ENCODE measurements around the gene GOLGA6C. TPM values are rescaled to one million over a fixed set of nuclear protein-coding genes. Genes with fewer than 3 reads are reported as not detected.
A peak's percentile ranks its signal among the peaks of the same experiment; 100 is the strongest.
"Not testable (repeated sequence)": the region's sequence is repeated elsewhere in the genome, so short reads cannot be mapped to it uniquely, and the experiment has no call there.

GOLGA6C gene
- not detected for total RNA-seq

DNA sequence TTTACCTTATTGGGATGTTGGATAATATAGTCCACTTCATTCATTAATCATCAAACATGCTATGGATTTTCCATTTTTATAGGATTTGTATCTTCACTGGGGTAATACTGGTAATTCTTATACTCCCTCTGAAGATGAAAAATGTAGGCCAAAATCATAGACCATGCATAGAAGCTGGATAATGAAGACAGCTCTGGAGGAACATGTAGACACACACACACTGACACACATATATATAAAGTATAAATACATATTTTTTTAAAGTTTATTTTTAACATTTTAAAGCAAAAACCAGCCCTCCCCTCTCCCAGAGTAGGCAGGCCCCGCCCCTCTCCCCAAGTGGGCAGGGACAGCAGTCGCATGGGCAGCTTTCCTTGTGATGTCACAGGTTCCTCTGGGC lies at the start of gene GOLGA6C:
Gene GOLGA6C (plus strand): TSS at position 301 of the 400 bp plus-strand sequence. CDS start 265 bp downstream, outside the sequence.
- not testable (repeated sequence) for DNase-seq

DNA sequence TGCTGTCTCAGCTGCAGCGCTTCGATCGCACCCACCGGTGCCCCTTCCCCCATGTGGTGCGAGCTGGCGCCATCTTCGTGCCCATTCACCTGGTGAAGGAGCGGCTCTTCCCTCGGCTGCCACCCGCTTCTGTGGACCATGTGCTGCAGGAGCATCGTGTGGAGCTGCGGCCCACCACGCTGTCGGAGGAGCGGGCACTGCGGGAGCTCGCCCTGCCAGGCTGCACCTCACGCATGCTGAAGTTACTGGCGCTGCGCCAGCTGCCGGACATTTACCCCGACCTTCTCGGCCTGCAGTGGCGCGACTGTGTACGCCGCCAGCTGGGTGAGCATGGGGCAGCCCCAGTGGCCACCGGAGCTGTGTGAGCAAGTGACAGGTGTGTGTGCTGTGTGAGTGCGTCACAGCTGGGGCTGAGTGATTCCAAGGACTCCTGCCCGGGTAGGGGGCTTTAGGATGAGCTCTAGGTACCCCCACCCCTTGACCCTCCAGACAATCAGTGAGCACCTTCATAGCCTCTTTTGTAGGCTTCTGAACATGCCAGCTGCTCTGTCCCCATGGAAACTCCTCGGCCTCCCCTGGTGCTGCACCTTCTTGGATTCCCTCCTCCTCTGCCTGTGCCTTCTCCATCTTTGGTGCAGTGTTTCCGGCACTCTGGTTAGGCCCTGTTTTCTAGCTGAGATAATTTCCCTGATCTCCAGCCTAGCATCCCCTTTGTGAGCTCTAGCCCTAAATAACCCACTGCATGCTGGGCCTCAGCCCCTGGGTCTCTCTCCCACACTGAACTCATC lies 49.4 kb upstream of the GOLGA6C start:
- DNase-seq: no peak

DNA sequence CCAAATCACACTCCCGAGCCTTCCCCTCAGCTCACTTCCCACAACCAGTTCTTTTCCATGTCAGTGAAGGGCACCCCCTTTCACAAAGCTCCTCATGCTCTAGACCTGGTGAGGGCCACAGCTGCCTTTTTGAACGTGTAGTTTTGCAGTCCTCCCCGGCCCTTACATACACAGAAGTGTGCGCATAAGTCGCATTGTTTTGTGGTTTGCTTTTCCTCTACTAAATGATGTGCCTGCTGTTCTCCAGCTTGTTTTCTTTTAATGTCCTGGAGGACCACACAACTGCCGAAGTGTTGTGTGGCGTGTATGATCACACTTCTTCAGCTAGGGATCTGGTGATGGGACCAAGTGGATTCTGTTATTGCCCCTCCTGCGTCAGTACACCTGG lies 48.9 kb upstream of the GOLGA6C start:
- no peak for DNase-seq

- no peak for DNase-seq
Observed at GRCh38 chr15:75210811-75211230, 47.3 kb upstream of the GOLGA6C start.

GRCh38 chr15:75211436-75212199 lies 46.5 kb upstream of the GOLGA6C start:
- DNase-seq: peak; percentile 40

GRCh38 chr15:75212200-75212858 lies 45.8 kb upstream of the GOLGA6C start:
- DNase-seq: no peak

- no peak for DNase-seq
Observed at GRCh38 chr15:75213212-75213767, 44.8 kb upstream of the GOLGA6C start.

GRCh38 chr15:75213768-75214221 lies 44.3 kb upstream of the GOLGA6C start:
- no peak for DNase-seq

GRCh38 chr15:75214293-75215096 lies 43.6 kb upstream of the GOLGA6C start:
- DNase-seq: no peak

GRCh38 chr15:75215107-75216004 lies 42.8 kb upstream of the GOLGA6C start:
- no peak for DNase-seq

GRCh38 chr15:75217012-75217411 lies 41.1 kb upstream of the GOLGA6C start:
- no peak for DNase-seq

DNA sequence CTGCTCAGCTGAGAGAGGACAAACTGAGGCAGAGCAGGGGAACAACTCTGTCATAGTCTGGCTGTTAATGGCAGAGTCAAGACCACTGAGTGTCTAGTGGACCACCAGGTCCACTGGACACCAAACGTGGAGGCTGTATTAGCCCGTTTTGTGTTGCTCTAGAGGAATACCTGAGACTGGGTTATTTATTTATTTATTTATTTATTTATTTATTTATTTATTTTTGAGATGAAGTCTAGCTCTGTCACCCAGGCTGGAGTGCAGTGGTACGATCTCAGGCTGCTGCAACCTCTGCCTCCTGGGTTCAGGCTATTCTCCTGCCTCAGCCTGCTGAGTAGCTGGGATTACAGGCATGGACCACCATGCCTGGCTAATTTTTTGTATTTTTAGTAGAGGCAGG lies 40.6 kb upstream of the GOLGA6C start:
- not testable (repeated sequence) for DNase-seq

- not testable (repeated sequence) for DNase-seq
Observed at GRCh38 chr15:75219507-75219929, 38.6 kb upstream of the GOLGA6C start.

DNA sequence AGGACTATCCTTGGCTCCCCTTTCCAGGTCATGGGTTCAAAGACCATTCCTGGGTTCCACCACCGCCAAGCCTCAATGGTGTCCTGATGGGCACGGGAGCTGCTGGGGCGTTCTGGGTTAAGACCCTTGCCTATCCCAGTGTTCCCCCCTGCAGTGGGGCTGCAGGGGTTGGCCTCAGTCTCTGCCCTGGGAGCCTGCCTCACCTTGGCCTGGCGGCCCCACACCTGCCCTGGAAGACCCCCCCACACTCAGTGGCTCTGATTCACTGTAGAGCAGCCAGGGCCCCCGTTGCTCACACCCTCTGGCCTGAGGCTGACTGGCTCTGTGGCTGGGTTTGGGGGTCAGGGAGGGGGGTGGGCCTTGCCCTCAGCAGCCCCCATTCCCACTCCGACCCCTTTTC lies 34.4 kb upstream of the GOLGA6C start:
- DNase-seq: no peak

DNA sequence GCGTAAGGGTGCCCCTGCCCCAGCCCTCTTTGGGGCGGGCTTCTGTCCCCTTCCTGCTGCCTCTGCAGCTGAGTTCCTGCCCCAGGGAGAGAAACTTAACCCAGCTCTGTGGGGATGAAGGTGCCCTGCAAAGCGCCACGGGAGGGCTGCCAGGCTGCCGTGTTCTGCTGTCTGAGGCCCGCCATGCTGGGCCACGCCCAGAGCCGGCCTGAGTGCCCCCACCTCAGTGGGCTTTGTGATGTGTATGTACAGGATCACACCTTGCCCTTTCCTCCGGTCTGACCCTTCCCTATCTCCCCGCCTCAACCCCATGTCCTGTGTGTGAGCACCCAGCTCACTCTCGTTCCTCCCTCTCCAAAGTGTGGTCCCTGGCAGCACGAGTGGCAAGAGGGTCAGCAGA lies 33.9 kb upstream of the GOLGA6C start:
- no peak for DNase-seq

GRCh38 chr15:75225102-75225836 lies 32.9 kb upstream of the GOLGA6C start:
- not testable (repeated sequence) for DNase-seq

- no peak for DNase-seq
Observed at GRCh38 chr15:75225951-75226732, 32.0 kb upstream of the GOLGA6C start.

GRCh38 chr15:75227112-75227511 lies 31.0 kb upstream of the GOLGA6C start:
- peak; percentile 31 for DNase-seq
